T follicular helper cell (primary cell): ENCODE measurements around the gene COMT.
"Not testable (repeated sequence)": the region's sequence is repeated elsewhere in the genome, so short reads cannot be mapped to it uniquely, and the experiment has no call there.

Experiments used
- DNase-seq: peaks from one replicate; pipeline ENCODE4 v3.0.0-alpha.2; 2020; ENCODE audit warnings: low read depth

The COMT gene

GRCh38 chr22:19907902-19908301 is 33.7 kb upstream of the COMT start:
- not testable (repeated sequence) for DNase-seq

DNA sequence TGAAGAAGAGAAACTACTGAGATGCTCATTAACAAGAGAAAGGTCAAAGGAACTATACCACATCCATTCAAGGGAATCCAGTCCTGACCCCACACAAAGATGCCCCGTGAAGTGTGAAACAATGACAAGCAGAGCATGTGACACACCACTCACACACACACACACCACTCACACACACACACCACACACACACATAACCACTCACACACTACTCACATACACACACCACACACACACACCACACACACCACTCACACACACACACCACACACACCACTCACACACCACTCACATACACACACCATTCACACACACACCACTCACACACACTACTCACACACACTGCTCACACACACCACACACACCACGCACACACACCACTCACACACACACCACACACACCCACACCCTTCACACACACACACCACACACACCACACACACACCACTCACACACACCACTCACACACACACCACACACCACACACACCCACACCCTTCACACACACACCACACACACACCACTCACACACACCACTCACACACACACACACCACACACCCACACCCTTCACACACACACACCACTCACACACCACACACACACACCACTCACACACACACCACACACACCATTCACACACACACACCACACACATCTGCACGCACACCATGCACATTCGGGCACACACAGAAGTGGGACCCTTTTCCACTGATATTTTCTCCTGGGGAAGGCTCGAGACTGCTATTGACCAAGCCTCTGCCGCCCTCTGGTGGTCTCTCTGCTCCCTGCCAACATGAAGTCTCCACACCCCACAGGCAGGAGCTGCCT is 32.0 kb upstream of the COMT start:
- peak; percentile 75 for DNase-seq

- no peak for DNase-seq
Observed at GRCh38 chr22:19910180-19910744, 31.3 kb upstream of the COMT start.

- no peak for DNase-seq
Observed at GRCh38 chr22:19911540-19912270, 29.9 kb upstream of the COMT start.

DNA sequence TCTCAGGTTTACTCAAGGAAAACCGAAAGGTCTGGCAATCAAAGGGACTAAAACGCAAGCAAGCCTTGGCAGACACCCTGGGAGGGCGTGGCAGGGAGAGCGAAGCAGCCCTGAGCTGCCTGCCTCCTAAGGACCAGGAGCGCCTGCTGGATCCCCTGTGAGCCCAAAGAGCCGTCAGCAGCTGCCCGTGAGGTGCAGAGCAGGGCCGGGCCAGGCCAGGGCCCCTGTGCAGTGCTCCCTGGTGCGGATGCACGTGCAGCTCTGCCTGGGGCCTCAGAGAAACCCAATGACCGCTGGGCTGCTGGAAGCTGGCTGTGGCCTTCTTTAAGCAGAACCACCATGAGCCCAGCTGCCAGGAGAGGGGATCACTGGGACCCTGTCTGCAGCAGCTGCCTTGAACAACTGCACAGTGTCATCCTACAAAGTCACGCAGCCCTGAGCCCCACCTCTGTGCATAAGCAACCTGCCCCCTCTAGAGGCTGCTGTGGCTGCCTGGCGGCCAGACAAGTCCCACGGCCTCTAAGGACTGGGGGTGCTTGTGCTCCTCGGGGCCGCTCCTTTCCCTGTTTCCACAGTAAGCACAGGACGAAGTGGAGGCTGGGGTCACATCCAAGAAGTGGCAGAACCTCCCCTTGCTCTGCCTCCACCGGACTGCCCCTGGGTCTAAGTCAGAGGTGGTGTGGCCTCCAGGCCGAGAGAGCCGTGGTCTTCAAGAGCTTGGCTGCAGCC is 29.1 kb upstream of the COMT start:
- DNase-seq: no peak

- DNase-seq: no peak
Observed at GRCh38 chr22:19913337-19913936, 28.1 kb upstream of the COMT start.

GRCh38 chr22:19914201-19914943 is 27.2 kb upstream of the COMT start:
- no peak for DNase-seq

GRCh38 chr22:19915287-19915954 is 26.2 kb upstream of the COMT start:
- DNase-seq: no peak

GRCh38 chr22:19916006-19916405 is 25.6 kb upstream of the COMT start:
- no peak for DNase-seq

- no peak for DNase-seq
Observed at GRCh38 chr22:19916941-19917340, 24.6 kb upstream of the COMT start.

DNA sequence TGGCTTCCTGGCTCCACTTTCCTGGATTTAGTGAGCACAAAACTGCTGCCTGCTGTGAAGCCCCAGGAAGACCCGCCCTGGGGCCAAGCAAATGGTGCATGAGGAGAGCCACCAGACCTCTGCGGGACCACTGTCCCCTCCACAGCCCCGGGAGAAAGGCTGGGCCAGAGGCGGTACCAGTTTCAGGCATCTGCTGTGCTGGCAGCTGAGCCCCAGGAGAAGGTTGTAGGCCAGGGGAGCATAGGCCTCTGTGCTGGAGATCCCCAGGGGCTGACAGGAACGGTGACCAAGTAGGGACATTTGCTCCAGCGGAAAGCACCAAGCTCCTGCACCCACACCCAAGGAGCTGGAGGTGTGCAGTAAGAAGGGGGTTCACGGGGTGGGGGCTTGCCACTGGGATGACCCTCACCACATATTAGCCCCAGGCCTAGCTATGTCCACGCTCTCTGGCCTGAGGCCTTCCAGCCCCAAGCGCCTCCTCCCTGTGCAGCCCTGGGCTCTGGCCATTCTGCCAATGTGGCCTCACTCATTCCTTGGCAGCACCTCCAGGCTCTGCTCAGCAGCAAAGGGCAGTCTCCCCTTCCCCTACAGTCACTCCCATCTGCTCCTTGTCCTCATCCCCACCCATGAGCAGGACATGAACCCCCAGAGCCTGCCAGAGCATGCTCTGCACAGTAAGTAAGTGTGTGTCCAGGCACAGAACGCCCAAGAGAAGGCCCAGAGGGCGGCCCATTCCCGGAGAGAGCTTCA is 24.0 kb upstream of the COMT start:
- no peak for DNase-seq

DNA sequence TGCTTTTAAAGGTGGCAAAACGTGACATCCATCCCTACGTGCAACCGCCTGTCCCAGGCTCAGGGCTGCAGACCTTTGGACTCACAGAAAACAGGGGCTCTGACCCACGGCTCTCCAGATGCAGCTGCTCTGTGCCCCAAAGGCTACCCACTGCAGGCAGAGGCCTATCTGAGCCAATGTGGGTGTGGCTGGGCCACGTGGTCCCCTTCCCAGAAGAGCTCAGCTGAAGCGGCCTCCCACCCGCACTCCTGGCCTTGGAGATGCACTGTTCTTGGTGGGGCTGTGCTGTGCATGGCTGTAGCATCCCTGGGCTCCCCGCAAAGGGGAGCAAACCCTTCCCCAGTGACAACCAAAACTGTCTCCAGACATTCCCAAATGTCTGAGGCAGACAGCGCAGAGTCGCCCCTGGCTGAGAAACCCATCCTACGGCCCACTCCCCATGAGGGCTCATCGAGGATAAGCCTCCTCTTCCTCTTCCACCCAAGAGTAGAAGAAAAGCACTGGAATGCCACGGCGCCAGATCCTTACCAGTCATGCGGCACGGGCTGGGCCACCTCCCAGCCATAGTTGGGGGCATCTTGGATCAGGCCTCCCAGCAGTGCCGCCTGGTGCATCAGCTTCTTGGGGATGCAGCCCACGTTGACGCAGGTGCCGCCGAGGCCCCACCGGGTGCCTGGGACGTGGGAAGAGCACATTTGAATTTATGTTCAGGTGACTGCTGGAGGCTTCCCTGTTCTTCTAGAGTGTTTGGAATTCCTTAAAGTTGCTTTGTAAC is 23.1 kb upstream of the COMT start:
- no peak for DNase-seq

DNA sequence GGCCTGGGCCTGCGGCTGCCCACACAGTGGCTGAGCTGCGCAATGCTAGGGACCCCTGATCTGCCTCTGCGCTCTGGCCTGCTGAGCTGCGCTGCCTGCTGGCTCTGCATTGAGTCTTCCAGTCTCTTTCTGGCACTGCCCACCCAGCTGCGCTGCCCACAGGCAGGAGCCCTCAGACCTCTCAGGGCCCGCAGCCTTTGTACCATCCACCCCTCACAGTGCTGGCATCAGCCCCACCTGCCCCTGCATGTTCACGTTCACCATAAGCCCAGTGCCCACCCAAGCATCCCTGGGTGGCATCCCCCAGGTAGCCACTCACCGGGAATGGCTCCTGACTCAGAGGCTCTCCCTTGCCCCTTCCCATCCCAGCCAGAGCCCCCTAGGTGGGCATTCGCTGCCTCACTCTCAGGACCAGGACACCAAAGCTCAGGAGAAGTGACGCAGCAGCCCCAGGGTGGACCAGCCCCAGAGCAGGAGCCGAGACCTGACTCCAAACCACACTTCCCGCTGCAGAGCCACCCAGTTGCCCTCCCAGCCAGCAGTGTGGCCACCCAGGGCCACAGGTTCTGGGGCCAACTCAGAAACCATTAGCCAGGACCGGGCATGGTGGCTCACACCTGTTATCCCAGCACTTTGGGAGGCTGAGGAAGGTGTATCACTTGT is 21.7 kb upstream of the COMT start:
- DNase-seq: no peak

DNA sequence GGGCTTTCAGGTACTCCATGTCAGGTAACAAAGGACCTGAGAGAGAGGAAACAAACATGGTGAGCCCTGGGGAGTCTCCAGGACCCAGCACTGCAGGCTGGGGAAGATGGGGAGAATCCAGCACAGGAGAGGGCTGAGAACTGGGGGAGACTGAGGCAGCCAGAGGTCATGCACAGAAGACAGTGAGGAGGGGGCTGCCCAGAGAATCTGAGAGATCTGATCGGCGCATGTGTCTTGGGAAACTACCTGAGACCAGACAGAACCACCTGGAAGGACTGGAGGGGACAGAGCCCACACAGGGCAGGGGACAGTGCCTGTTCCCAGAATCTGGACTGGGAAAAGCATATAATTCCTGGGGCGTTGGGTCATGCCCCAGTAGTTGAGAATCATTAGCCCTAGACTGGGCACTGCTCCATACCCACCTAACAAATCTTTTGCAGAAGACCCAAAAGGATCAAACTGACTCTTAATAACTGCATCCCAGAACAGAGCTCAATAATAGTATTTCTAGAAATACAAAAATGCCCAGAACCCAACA is 20.0 kb upstream of the COMT start:
- DNase-seq: no peak

GRCh38 chr22:19923914-19924513 is 17.6 kb upstream of the COMT start:
- no peak for DNase-seq

GRCh38 chr22:19926028-19926427 is 15.5 kb upstream of the COMT start:
- DNase-seq: not testable (repeated sequence)

DNA sequence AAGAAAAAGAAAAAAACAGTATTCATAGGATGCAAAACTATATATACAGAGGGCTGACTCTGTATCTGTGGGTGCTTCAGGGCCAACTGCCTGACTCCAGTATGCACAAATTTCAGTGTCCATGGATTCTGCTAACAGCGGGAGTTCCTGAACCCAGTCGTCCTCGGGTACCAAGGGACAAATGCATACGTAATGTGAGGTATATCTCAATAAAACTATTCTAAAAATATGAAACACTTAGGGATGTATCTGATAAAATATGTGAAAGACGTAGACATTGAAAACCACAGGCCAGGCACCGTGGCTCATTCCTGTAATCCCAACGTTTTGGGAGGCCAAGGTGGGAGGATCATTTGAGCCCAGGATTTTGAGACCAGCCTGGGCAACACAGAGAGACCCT is 13.9 kb upstream of the COMT start:
- no peak for DNase-seq

GRCh38 chr22:19928207-19928606 is 13.4 kb upstream of the COMT start:
- no peak for DNase-seq
